Liver (tissue), 9 donors: ENCODE results near the gene LEMD1. TPM values are rescaled to one million over a fixed set of nuclear protein-coding genes. Genes with fewer than 3 reads are reported as not detected.

Experiments
- DNase-seq: peaks from one replicate; pipeline ENCODE4 v3.0.0-alpha.2; 2017; ENCODE audit warnings: low spot score
- H3K27ac ChIP-seq, 2 donors: one replicate each; pipeline ENCODE4 v1.7.0; 2013; ENCODE audit warnings: inconsistent platforms in 2 of 2, low read length in 2 of 2, control low read depth in 1 of 2, low read depth in 1 of 2, mild to moderate bottlenecking in 1 of 2
- H3K27me3 ChIP-seq, 4 donors: one replicate each; pipeline versions ENCODE4 v1.6.1 to v1.7.0; 2013; ENCODE audit warnings: low read length in 3 of 4, inconsistent platforms in 1 of 4, mild to moderate bottlenecking in 1 of 4, moderate library complexity in 1 of 4; ENCODE audit not compliant: control insufficient read depth in 4 of 4, insufficient read depth in 4 of 4
- H3K36me3 ChIP-seq, 4 donors: one replicate each; pipeline versions ENCODE4 v1.6.1 to v1.7.0; 2013; ENCODE audit warnings: low read length in 3 of 4, mild to moderate bottlenecking in 3 of 4, low read depth in 1 of 4, moderate library complexity in 1 of 4; ENCODE audit not compliant: control insufficient read depth in 4 of 4, insufficient read depth in 3 of 4
- H3K4me1 ChIP-seq, 4 donors: one replicate each; pipeline versions ENCODE4 v1.6.1 to v1.7.0; 2013; ENCODE audit warnings: low read length in 3 of 4, mild to moderate bottlenecking in 3 of 4, moderate library complexity in 1 of 4; ENCODE audit not compliant: control insufficient read depth in 4 of 4, insufficient read depth in 4 of 4
- H3K4me3 ChIP-seq, 3 donors: one replicate each; pipeline versions ENCODE4 v1.6.1 to v1.7.0; 2013; ENCODE audit warnings: low read length in 3 of 3, control low read depth in 1 of 3, low read depth in 1 of 3, mild to moderate bottlenecking in 1 of 3
- H3K9ac ChIP-seq, 2 donors: one replicate each; pipeline ENCODE4 v1.7.0; 2013; ENCODE audit warnings: low read length in 2 of 2, mild to moderate bottlenecking in 2 of 2, moderate library complexity in 2 of 2, control low read depth in 1 of 2, low read depth in 1 of 2
- H3K9me3 ChIP-seq, 4 donors: one replicate each; pipeline versions ENCODE4 v1.6.1 to v1.7.0; 2013; ENCODE audit warnings: low read length in 3 of 4; ENCODE audit not compliant: control insufficient read depth in 4 of 4
- EGR1 ChIP-seq, 2 donors: IDR thresholded peaks; 2 replicates each; pipeline ENCODE4 v1.6.1; 2016 to 2018; ENCODE audit warnings: antibody characterized with exemption in 2 of 2, low read depth in 2 of 2
- FOXA1 ChIP-seq: IDR thresholded peaks from 2 replicates; pipeline ENCODE4 v1.6.1; 2016; ENCODE audit warnings: antibody characterized with exemption
- FOXA2 ChIP-seq: IDR thresholded peaks from 2 replicates; pipeline ENCODE4 v1.6.1; 2016; ENCODE audit warnings: antibody characterized with exemption
- GABPA ChIP-seq, 2 donors: IDR thresholded peaks in 1 of 2; conservative IDR thresholded peaks in 1 of 2; 2 replicates each; pipeline ENCODE4 v1.6.1; 2016; ENCODE audit warnings: antibody characterized with exemption in 2 of 2, mild to moderate bottlenecking in 1 of 2, moderate library complexity in 1 of 2
- HNF4A ChIP-seq, 2 donors: conservative IDR thresholded peaks; 2 replicates each; pipeline ENCODE4 v1.6.1; 2016; ENCODE audit warnings: antibody characterized with exemption in 2 of 2, mild to moderate bottlenecking in 2 of 2
- HNF4G ChIP-seq: IDR thresholded peaks from 2 replicates; pipeline ENCODE4 v1.6.1; 2016; ENCODE audit warnings: antibody characterized with exemption
- JUND ChIP-seq, 2 donors: IDR thresholded peaks; 2 replicates each; pipeline ENCODE4 v1.6.1; 2016; ENCODE audit warnings: antibody characterized with exemption in 2 of 2
- NR2F2 ChIP-seq: IDR thresholded peaks from 2 replicates; pipeline ENCODE4 v1.6.1; 2016; ENCODE audit warnings: antibody characterized with exemption
- RAD21 ChIP-seq, 2 donors: IDR thresholded peaks; 2 replicates each; pipeline ENCODE4 v1.6.1; 2016; ENCODE audit warnings: antibody characterized with exemption in 2 of 2, mild to moderate bottlenecking in 2 of 2
- RXRA ChIP-seq, 2 donors: IDR thresholded peaks; 2 replicates each; pipeline ENCODE4 v1.6.1; 2017 to 2018; ENCODE audit warnings: antibody characterized with exemption in 2 of 2, mild to moderate bottlenecking in 1 of 2
- SP1 ChIP-seq: IDR thresholded peaks from 2 replicates; pipeline ENCODE4 v1.6.1; 2018; ENCODE audit warnings: antibody characterized with exemption, mild to moderate bottlenecking
- TAF1 ChIP-seq: conservative IDR thresholded peaks from 2 replicates; pipeline ENCODE4 v1.6.1; 2016; ENCODE audit warnings: antibody characterized with exemption, mild to moderate bottlenecking
- YY1 ChIP-seq: IDR thresholded peaks from 2 replicates; pipeline ENCODE4 v1.6.1; 2016; ENCODE audit warnings: antibody characterized with exemption, mild to moderate bottlenecking
- WGBS: extraction: QIAGEN DNeasy Blood & Tissue Kit; methylation state at CpG from one replicate; pipeline ENCODE4 v1.1.7; 2013; 5-methylcytosine and 5-hydroxymethylcytosine counted together
- polyA plus RNA-seq, 2 donors: library from polyadenylated mRNA; stranded (reverse) in 1 of 2; unstranded in 1 of 2; fragments of 200-250 nt in 1 of 2; fragments of >200 nt in 1 of 2; fragmentation: Nextera tagmentation in 1 of 2; extraction: Ambion mirVana in 1 of 2; gene quantifications; one replicate each; pipeline versions ENCODE4 v1.2.1 to v1.2.3, GENCODE V29; 2013 to 2015
- total RNA-seq, 2 donors: library from RNA; depleted of rRNA; stranded (reverse); fragments of >200 nt; gene quantifications; one replicate each; pipeline ENCODE4 v1.2.3, GENCODE V29; 2014
- TF ChIP-seq, protein P1 (sequence below): fragments of 150-350 bp; IDR thresholded peaks from 2 replicates; pipeline ENCODE4 v1.5.1; 2017; ENCODE audit warnings: improper control_type of control experiment, low read depth, low read length; ENCODE audit not compliant: missing input control
- TF ChIP-seq, protein P2 (sequence below): IDR thresholded peaks from 2 replicates; pipeline ENCODE4 v1.6.1; 2016; ENCODE audit warnings: antibody characterized with exemption
- TF ChIP-seq, protein P3 (sequence below): IDR thresholded peaks from 2 replicates; pipeline ENCODE4 v1.6.1; 2016; ENCODE audit warnings: antibody characterized with exemption, mild to moderate bottlenecking
- TF ChIP-seq, protein P4 (sequence below): IDR thresholded peaks from 2 replicates; pipeline ENCODE4 v1.6.1; 2016; ENCODE audit warnings: antibody characterized with exemption
- TF ChIP-seq, protein P5 (sequence below): IDR thresholded peaks from 2 replicates; pipeline ENCODE4 v1.6.1; 2016; ENCODE audit warnings: antibody characterized with exemption
- donor health status: healthy.
- donor health status: healthy.
- donor health status: healthy.
- donor health status: healthy.
- donor health status: healthy.

Gene LEMD1
- total and polyA plus RNA-seq, 4 donors: not detected

DNA sequence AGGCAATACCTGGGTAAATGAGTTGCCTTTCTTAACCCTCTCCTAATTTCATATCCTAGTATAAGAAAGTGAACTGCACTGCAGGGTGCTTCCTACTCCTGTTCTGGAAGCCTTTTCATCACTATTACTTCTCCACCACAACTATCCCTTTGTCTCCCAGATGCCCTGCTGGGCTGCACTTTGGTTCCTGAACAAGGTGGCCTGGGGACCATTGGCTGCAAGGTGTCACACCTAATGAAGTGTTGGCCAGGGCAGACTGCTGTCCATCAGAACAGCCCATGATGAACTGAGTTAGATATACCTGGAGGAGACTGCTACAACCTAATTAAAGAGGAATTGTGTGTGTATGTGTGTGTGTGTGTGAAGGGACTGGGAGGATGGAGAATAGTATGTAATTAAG is 63.3 kb downstream of the LEMD1 start:
- peaks cover 0 to 13% (median 5%) of the 10 kb centered on the region in 4 donors for H3K27me3 ChIP-seq
- no peak overlapping the region for H3K4me3 ChIP-seq
- H3K9ac ChIP-seq: no peak overlapping the region
- H3K9me3 ChIP-seq: no peaks in the 10 kb centered on the region
- TF ChIP-seq, protein P1, sequence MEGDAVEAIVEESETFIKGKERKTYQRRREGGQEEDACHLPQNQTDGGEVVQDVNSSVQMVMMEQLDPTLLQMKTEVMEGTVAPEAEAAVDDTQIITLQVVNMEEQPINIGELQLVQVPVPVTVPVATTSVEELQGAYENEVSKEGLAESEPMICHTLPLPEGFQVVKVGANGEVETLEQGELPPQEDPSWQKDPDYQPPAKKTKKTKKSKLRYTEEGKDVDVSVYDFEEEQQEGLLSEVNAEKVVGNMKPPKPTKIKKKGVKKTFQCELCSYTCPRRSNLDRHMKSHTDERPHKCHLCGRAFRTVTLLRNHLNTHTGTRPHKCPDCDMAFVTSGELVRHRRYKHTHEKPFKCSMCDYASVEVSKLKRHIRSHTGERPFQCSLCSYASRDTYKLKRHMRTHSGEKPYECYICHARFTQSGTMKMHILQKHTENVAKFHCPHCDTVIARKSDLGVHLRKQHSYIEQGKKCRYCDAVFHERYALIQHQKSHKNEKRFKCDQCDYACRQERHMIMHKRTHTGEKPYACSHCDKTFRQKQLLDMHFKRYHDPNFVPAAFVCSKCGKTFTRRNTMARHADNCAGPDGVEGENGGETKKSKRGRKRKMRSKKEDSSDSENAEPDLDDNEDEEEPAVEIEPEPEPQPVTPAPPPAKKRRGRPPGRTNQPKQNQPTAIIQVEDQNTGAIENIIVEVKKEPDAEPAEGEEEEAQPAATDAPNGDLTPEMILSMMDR: no peak
- TF ChIP-seq NR2F2 (no peak), EGR1 (IDR thresholded peaks at IDR 0.05; ENCODE audit: low read depth in 2 of 2) (no peak), TAF1 (no peak), HNF4A (conservative IDR thresholded peaks at IDR 0.05) (no peak), JUND (IDR thresholded peaks at IDR 0.05) (no peak), YY1 (no peak), SP1 (no peak), RXRA (IDR thresholded peaks at IDR 0.05) (no peak), FOXA2 (no peak), RAD21 (IDR thresholded peaks at IDR 0.05) (no peak)
- TF ChIP-seq, protein P2, sequence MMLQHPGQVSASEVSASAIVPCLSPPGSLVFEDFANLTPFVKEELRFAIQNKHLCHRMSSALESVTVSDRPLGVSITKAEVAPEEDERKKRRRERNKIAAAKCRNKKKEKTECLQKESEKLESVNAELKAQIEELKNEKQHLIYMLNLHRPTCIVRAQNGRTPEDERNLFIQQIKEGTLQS: no peak
- TF ChIP-seq, protein P3, sequence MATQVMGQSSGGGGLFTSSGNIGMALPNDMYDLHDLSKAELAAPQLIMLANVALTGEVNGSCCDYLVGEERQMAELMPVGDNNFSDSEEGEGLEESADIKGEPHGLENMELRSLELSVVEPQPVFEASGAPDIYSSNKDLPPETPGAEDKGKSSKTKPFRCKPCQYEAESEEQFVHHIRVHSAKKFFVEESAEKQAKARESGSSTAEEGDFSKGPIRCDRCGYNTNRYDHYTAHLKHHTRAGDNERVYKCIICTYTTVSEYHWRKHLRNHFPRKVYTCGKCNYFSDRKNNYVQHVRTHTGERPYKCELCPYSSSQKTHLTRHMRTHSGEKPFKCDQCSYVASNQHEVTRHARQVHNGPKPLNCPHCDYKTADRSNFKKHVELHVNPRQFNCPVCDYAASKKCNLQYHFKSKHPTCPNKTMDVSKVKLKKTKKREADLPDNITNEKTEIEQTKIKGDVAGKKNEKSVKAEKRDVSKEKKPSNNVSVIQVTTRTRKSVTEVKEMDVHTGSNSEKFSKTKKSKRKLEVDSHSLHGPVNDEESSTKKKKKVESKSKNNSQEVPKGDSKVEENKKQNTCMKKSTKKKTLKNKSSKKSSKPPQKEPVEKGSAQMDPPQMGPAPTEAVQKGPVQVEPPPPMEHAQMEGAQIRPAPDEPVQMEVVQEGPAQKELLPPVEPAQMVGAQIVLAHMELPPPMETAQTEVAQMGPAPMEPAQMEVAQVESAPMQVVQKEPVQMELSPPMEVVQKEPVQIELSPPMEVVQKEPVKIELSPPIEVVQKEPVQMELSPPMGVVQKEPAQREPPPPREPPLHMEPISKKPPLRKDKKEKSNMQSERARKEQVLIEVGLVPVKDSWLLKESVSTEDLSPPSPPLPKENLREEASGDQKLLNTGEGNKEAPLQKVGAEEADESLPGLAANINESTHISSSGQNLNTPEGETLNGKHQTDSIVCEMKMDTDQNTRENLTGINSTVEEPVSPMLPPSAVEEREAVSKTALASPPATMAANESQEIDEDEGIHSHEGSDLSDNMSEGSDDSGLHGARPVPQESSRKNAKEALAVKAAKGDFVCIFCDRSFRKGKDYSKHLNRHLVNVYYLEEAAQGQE: no peak
- TF ChIP-seq, protein P4, sequence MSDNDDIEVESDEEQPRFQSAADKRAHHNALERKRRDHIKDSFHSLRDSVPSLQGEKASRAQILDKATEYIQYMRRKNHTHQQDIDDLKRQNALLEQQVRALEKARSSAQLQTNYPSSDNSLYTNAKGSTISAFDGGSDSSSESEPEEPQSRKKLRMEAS: no peak
- no peaks in the 10 kb centered on the region for H3K4me1 ChIP-seq
- H3K27ac ChIP-seq: no peak overlapping the region
- no peaks in the 10 kb centered on the region for H3K36me3 ChIP-seq
- DNase-seq: no peak

DNA sequence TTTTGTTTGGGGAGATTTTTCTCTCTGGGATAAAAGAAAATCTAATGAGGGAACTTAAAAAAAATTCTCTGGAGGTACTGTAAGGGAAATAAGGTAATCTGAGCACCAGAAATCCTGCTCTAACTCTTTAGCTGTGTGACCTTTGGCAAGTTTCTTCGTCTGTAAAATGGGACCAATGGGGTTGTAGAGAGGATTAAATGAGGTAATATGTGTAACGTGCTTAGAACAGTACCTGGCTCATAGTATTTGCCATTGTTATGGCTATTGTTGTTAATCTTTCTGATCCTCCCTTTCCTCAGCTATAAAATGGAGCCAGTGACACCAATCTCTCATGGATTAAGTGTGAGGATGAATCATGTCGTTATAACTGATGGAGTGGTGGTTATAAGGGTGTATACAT is 64.3 kb downstream of the LEMD1 start:
- WGBS: 71% methylated on average over 3 of the region's 3 CpGs
- no peaks in the 10 kb centered on the region for H3K4me1 ChIP-seq
- DNase-seq: no peak
- H3K27ac ChIP-seq: no peak overlapping the region
- H3K4me3 ChIP-seq: no peak overlapping the region
- H3K9me3 ChIP-seq: no peaks in the 10 kb centered on the region
- H3K36me3 ChIP-seq: no peaks in the 10 kb centered on the region
- peaks cover 0 to 13% (median 5%) of the 10 kb centered on the region in 4 donors for H3K27me3 ChIP-seq
- H3K9ac ChIP-seq: no peak overlapping the region
- no peak for TF ChIP-seq NR2F2
- TF ChIP-seq, protein P1: no peak
- TF ChIP-seq SP1: no peak
- no peak for TF ChIP-seq YY1
- TF ChIP-seq GABPA (IDR thresholded peaks at IDR 0.05 in 1 of 2, conservative IDR thresholded peaks at IDR 0.05 in 1 of 2): no peak
- no peak for TF ChIP-seq HNF4A (conservative IDR thresholded peaks at IDR 0.05)
- TF ChIP-seq FOXA2: no peak
- TF ChIP-seq, protein P4: no peak
- TF ChIP-seq, protein P3: no peak
- no peak for TF ChIP-seq FOXA1
- TF ChIP-seq, protein P5, sequence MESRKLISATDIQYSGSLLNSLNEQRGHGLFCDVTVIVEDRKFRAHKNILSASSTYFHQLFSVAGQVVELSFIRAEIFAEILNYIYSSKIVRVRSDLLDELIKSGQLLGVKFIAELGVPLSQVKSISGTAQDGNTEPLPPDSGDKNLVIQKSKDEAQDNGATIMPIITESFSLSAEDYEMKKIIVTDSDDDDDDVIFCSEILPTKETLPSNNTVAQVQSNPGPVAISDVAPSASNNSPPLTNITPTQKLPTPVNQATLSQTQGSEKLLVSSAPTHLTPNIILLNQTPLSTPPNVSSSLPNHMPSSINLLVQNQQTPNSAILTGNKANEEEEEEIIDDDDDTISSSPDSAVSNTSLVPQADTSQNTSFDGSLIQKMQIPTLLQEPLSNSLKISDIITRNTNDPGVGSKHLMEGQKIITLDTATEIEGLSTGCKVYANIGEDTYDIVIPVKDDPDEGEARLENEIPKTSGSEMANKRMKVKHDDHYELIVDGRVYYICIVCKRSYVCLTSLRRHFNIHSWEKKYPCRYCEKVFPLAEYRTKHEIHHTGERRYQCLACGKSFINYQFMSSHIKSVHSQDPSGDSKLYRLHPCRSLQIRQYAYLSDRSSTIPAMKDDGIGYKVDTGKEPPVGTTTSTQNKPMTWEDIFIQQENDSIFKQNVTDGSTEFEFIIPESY: no peak
- no peak for TF ChIP-seq RXRA (IDR thresholded peaks at IDR 0.05)
- no peak for TF ChIP-seq HNF4G
